SK-N-SH treated with all-trans-retinoic acid at 6 μM for 48 hours (cell line): ENCODE results near the gene ANKRD60.

Experiments
- ATAC-seq: fragments of 200-7000 bp; cut with Tn5 transposase; 3 replicates; pipeline ENCODE4 v1.9.1; 2020; ENCODE audit warnings: mild to moderate bottlenecking, moderate library complexity
- ARNTL ChIP-seq: fragments of 450-650 bp; formaldehyde crosslinking; IDR thresholded peaks from 2 replicates; pipeline ENCODE4 v1.5.0; 2020; ENCODE audit warnings: low read depth, mild to moderate bottlenecking, moderate library complexity, borderline replicate concordance
- BACH2 ChIP-seq: fragments of 250-450 bp; sonication (Bioruptor Pico); IDR thresholded peaks from 2 replicates; pipeline ENCODE4 v1.9.0; 2021; ENCODE audit warnings: mild to moderate bottlenecking, borderline replicate concordance
- CSDC2 ChIP-seq: fragments of 250-450 bp; sonication (Bioruptor Pico); IDR thresholded peaks from 2 replicates; pipeline ENCODE4 v1.5.0; 2020; ENCODE audit warnings: mild to moderate bottlenecking, moderate library complexity
- GLIS3 ChIP-seq: fragments of 250-450 bp; sonication (Bioruptor Pico); IDR thresholded peaks from 2 replicates; pipeline ENCODE4 v1.5.0; 2020; ENCODE audit warnings: mild to moderate bottlenecking, moderate library complexity
- ISL1 ChIP-seq: fragments of 250-450 bp; sonication (Bioruptor Pico); IDR thresholded peaks from 2 replicates; pipeline ENCODE4 v2.1.2; 2022; ENCODE audit warnings: mild to moderate bottlenecking, moderate library complexity
- PPARA ChIP-seq: fragments of 250-450 bp; sonication (Bioruptor Pico); IDR thresholded peaks from 2 replicates; pipeline ENCODE4 v1.5.0; 2020; ENCODE audit warnings: mild to moderate bottlenecking, borderline replicate concordance
- RARB ChIP-seq: fragments of 250-450 bp; sonication (Bioruptor Pico); IDR thresholded peaks from 2 replicates; pipeline ENCODE4 v1.8.0; 2021; ENCODE audit warnings: mild to moderate bottlenecking, moderate library complexity
- SNAI2 ChIP-seq: fragments of 250-450 bp; sonication (Bioruptor Pico); IDR thresholded peaks from 2 replicates; pipeline ENCODE4 v1.5.0; 2020; ENCODE audit warnings: mild to moderate bottlenecking, moderate library complexity
- TCF4 ChIP-seq: fragments of 250-450 bp; sonication (Bioruptor Pico); IDR thresholded peaks from 2 replicates; pipeline ENCODE4 v1.8.0; 2021; ENCODE audit warnings: mild to moderate bottlenecking, moderate library complexity, borderline replicate concordance
- TOX ChIP-seq: fragments of 250-450 bp; sonication (Bioruptor Pico); IDR thresholded peaks from 2 replicates; pipeline ENCODE4 v1.8.0; 2021; ENCODE audit warnings: mild to moderate bottlenecking, moderate library complexity, borderline replicate concordance
- ZC3H10 ChIP-seq: fragments of 250-450 bp; sonication (Bioruptor Pico); IDR thresholded peaks from 2 replicates; pipeline ENCODE4 v1.5.1; 2021; ENCODE audit warnings: mild to moderate bottlenecking, moderate library complexity
- ZFP3 ChIP-seq: fragments of 250-450 bp; sonication (Bioruptor Pico); IDR thresholded peaks from 2 replicates; pipeline ENCODE4 v1.5.0; 2020; ENCODE audit warnings: mild to moderate bottlenecking, moderate library complexity
- ZFP30 ChIP-seq: fragments of 450-650 bp; formaldehyde crosslinking; IDR thresholded peaks from 2 replicates; pipeline ENCODE4 v1.5.0; 2022; ENCODE audit warnings: mild to moderate bottlenecking, moderate library complexity
- ZNF565 ChIP-seq: fragments of 450-650 bp; formaldehyde crosslinking; conservative IDR thresholded peaks from 2 replicates; pipeline ENCODE4 v1.5.0; 2020; ENCODE audit warnings: low read depth, mild to moderate bottlenecking, moderate library complexity
- ZNF8 ChIP-seq: fragments of 450-650 bp; formaldehyde crosslinking; IDR thresholded peaks from 2 replicates; pipeline ENCODE4 v1.5.0; 2020; ENCODE audit warnings: mild to moderate bottlenecking, moderate library complexity
- TF ChIP-seq, protein P1 (sequence below): fragments of 250-450 bp; sonication (Bioruptor Pico); IDR thresholded peaks from 2 replicates; pipeline ENCODE4 v1.5.1; 2021; ENCODE audit warnings: mild to moderate bottlenecking, moderate library complexity
- TF ChIP-seq, protein P2 (sequence below): fragments of 250-450 bp; sonication (Bioruptor Pico); IDR thresholded peaks from 2 replicates; pipeline ENCODE4 v1.8.0; 2021; ENCODE audit warnings: low read depth, mild to moderate bottlenecking, moderate library complexity, borderline replicate concordance
- TF ChIP-seq, protein P3 (sequence below): fragments of 250-450 bp; sonication (Bioruptor Pico); IDR thresholded peaks from 2 replicates; pipeline ENCODE4 v1.5.0; 2020; ENCODE audit warnings: mild to moderate bottlenecking, moderate library complexity
- TF ChIP-seq, protein P4 (sequence below): fragments of 250-450 bp; sonication (Bioruptor Pico); IDR thresholded peaks from 2 replicates; pipeline ENCODE4 v1.8.0; 2020; ENCODE audit warnings: mild to moderate bottlenecking, moderate library complexity, borderline replicate concordance

Gene ANKRD60

DNA sequence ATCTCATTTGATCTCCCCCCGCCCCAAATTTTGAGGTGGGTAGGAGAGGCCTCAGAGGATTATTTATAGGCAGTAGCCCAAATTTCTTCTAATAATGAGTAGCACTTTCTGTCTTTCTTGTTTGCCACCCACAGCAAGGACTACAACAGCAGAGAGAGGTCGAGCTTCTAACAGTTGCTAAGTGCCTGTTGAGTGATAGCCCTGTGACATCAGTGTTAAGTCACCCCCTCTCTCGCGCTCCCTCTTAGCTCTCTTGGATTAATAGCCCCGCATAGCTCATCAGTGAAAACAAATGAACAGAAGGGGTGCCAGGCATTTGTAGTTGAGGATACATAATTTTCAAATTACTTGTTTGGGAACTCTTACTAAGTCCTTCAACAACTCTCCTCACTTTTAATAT is 3.5 kb downstream of the ANKRD60 start:
- ATAC-seq, result no peak; the same call in 2 of the 3 replicates
- no peak for TF ChIP-seq ZNF565
- TF ChIP-seq BACH2 (CRISPR knock-in tag), result no peak
- no peak for TF ChIP-seq ZC3H10 (CRISPR knock-in tag)
- TF ChIP-seq, protein P1, sequence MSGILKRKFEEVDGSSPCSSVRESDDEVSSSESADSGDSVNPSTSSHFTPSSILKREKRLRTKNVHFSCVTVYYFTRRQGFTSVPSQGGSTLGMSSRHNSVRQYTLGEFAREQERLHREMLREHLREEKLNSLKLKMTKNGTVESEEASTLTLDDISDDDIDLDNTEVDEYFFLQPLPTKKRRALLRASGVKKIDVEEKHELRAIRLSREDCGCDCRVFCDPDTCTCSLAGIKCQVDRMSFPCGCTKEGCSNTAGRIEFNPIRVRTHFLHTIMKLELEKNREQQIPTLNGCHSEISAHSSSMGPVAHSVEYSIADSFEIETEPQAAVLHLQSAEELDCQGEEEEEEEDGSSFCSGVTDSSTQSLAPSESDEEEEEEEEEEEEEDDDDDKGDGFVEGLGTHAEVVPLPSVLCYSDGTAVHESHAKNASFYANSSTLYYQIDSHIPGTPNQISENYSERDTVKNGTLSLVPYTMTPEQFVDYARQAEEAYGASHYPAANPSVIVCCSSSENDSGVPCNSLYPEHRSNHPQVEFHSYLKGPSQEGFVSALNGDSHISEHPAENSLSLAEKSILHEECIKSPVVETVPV, result no peak
- no peak for TF ChIP-seq ZFP3 (CRISPR knock-in tag)
- no peak for TF ChIP-seq ZFP30 (CRISPR knock-in tag)
- TF ChIP-seq SNAI2 (CRISPR knock-in tag), result no peak
- TF ChIP-seq TOX, result no peak
- TF ChIP-seq, protein P2, sequence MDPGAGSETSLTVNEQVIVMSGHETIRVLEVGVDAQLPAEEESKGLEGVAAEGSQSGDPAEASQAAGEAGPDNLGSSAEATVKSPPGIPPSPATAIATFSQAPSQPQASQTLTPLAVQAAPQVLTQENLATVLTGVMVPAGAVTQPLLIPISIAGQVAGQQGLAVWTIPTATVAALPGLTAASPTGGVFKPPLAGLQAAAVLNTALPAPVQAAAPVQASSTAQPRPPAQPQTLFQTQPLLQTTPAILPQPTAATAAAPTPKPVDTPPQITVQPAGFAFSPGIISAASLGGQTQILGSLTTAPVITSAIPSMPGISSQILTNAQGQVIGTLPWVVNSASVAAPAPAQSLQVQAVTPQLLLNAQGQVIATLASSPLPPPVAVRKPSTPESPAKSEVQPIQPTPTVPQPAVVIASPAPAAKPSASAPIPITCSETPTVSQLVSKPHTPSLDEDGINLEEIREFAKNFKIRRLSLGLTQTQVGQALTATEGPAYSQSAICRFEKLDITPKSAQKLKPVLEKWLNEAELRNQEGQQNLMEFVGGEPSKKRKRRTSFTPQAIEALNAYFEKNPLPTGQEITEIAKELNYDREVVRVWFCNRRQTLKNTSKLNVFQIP (CRISPR knock-in tag), result no peak
- TF ChIP-seq ARNTL, result no peak
- no peak for TF ChIP-seq ISL1 (CRISPR knock-in tag)
- TF ChIP-seq CSDC2, result no peak
- TF ChIP-seq GLIS3 (CRISPR knock-in tag), result no peak
- TF ChIP-seq, protein P3, sequence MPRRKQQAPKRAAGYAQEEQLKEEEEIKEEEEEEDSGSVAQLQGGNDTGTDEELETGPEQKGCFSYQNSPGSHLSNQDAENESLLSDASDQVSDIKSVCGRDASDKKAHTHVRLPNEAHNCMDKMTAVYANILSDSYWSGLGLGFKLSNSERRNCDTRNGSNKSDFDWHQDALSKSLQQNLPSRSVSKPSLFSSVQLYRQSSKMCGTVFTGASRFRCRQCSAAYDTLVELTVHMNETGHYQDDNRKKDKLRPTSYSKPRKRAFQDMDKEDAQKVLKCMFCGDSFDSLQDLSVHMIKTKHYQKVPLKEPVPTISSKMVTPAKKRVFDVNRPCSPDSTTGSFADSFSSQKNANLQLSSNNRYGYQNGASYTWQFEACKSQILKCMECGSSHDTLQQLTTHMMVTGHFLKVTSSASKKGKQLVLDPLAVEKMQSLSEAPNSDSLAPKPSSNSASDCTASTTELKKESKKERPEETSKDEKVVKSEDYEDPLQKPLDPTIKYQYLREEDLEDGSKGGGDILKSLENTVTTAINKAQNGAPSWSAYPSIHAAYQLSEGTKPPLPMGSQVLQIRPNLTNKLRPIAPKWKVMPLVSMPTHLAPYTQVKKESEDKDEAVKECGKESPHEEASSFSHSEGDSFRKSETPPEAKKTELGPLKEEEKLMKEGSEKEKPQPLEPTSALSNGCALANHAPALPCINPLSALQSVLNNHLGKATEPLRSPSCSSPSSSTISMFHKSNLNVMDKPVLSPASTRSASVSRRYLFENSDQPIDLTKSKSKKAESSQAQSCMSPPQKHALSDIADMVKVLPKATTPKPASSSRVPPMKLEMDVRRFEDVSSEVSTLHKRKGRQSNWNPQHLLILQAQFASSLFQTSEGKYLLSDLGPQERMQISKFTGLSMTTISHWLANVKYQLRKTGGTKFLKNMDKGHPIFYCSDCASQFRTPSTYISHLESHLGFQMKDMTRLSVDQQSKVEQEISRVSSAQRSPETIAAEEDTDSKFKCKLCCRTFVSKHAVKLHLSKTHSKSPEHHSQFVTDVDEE, result no peak
- TF ChIP-seq, protein P4, sequence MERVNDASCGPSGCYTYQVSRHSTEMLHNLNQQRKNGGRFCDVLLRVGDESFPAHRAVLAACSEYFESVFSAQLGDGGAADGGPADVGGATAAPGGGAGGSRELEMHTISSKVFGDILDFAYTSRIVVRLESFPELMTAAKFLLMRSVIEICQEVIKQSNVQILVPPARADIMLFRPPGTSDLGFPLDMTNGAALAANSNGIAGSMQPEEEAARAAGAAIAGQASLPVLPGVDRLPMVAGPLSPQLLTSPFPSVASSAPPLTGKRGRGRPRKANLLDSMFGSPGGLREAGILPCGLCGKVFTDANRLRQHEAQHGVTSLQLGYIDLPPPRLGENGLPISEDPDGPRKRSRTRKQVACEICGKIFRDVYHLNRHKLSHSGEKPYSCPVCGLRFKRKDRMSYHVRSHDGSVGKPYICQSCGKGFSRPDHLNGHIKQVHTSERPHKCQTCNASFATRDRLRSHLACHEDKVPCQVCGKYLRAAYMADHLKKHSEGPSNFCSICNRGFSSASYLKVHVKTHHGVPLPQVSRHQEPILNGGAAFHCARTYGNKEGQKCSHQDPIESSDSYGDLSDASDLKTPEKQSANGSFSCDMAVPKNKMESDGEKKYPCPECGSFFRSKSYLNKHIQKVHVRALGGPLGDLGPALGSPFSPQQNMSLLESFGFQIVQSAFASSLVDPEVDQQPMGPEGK (CRISPR knock-in tag), result no peak
- TF ChIP-seq RARB (CRISPR knock-in tag), result no peak

DNA sequence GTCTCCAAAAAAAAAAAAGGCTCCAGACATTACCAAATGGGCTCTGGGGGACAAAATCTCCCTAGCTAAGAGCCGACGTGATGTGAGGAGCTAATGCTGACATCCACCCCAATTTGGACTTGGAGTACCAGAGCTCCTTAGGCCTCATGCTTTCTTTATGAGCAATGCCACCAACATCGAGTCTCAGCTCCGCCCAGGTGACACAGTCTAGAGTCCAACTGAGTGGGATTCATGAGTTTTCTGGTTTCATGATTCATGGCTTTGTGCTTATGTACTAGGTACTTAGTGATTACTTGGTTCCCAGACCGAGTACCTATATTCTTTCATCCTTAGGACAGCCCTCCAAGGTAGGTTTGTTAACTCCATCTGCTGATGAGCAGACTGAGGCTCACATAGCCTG is 4.4 kb downstream of the ANKRD60 start:
- no peak for ATAC-seq
- TF ChIP-seq, protein P2 (CRISPR knock-in tag), result no peak
- no peak for TF ChIP-seq RARB (CRISPR knock-in tag)
- no peak for TF ChIP-seq SNAI2 (CRISPR knock-in tag)

DNA sequence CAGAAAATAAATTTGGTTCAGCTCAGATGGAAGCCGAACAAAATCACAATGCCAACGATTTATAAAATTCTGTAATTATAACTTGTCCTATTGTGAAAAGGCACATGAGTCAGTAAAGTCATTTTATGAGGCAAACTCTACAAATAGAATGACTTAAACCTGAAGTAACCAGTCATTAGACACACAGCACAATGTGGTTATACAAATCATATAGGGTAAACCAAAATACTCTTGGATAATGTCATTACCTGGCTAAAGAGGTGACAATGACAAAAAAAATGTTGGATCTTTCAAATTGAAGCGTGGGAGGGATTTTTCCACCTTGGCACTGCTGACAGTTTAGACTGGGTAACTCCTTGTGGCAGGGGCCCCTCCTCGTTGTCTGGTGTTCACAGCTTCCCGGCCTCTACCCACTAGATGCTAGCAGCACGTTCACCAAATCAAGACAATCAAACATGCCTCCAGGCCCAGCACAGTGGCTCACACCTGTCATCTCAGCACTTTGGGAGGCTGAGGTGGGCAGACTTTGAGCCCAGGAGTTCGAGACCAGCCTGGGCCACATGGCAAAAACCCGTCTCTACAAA is 5.0 kb downstream of the ANKRD60 start:
- TF ChIP-seq GLIS3 (CRISPR knock-in tag) (no peak), BACH2 (CRISPR knock-in tag) (no peak), PPARA (no peak), CSDC2 (no peak), TCF4 (CRISPR knock-in tag) (no peak), ZC3H10 (CRISPR knock-in tag) (no peak), ZFP30 (CRISPR knock-in tag) (no peak), ZNF565 (no peak), SNAI2 (CRISPR knock-in tag) (no peak), TOX (no peak), RARB (CRISPR knock-in tag) (no peak), ZNF8 (no peak), ISL1 (CRISPR knock-in tag) (no peak)
- TF ChIP-seq, protein P3, result no peak
- TF ChIP-seq, protein P1, result no peak
- TF ChIP-seq, protein P4 (CRISPR knock-in tag), result no peak
- no peak for ATAC-seq
